Panc1 (cell line): ENCODE measurements around the gene ACSL1. TPM values are rescaled to one million over a fixed set of nuclear protein-coding genes. Genes with fewer than 3 reads are reported as not detected.

Source experiments
- ATAC-seq: fragments of 200-7000 bp; cut with Tn5 transposase; 2 replicates; pipeline ENCODE4 v1.9.1; 2020; ENCODE audit warnings: mild to moderate bottlenecking, moderate library complexity
- BruUV-seq: library from RNA; stranded (reverse); fragments of 400-500 nt; replicated peaks from 2 replicates; lab custom pipeline; 2021; lab: Mats Ljungman, UMichigan
- CTCF ChIA-PET: fragments of 300-600 bp; sonication (Branson Sonifier 250); formaldehyde crosslinking; loops from one replicate; lab custom pipeline; 2022; ENCODE audit warnings: antibody characterized with exemption; lab: Charles Lee
- POLR2A ChIA-PET: fragments of 300-600 bp; sonication (Branson Sonifier 250); formaldehyde crosslinking; loops from one replicate; lab custom pipeline; 2022; ENCODE audit warnings: antibody characterized with exemption; lab: Charles Lee
- DNase-seq: peaks from one replicate; pipeline ENCODE4 v3.0.0-alpha.2; 2010; ENCODE audit warnings: low read depth, low spot score
- H3K27ac ChIP-seq: 2 replicates; pipeline ENCODE4 v1.5.1; 2011; ENCODE audit warnings: mild to moderate bottlenecking, low read length, inconsistent platforms
- H3K27me3 ChIP-seq: fragments of 200-500 bp; sonication (Bioruptor generic); 2 replicates; pipeline ENCODE4 v1.6.0; 2014; ENCODE audit warnings: low read length, inconsistent platforms; ENCODE audit not compliant: control insufficient read depth, insufficient read depth
- H3K36me3 ChIP-seq: fragments of 200-500 bp; sonication (Bioruptor generic); 2 replicates; pipeline ENCODE4 v1.5.1; 2014; ENCODE audit warnings: inconsistent platforms, mild to moderate bottlenecking, low read length, moderate library complexity; ENCODE audit not compliant: control insufficient read depth, insufficient read depth
- H3K4me1 ChIP-seq: 2 replicates; pipeline ENCODE4 v1.5.1; 2011; ENCODE audit warnings: inconsistent platforms, mild to moderate bottlenecking, low read length, moderate library complexity; ENCODE audit not compliant: control insufficient read depth, insufficient read depth
- H3K4me3 ChIP-seq, 2 experiments: 2 replicates each; pipeline ENCODE4 v1.5.1; 2011 to 2012; ENCODE audit warnings: low read depth in 2 of 2, low read length in 2 of 2, mild to moderate bottlenecking in 2 of 2, inconsistent platforms in 1 of 2, moderate library complexity in 1 of 2
- H3K9me3 ChIP-seq: fragments of 200-500 bp; sonication (Bioruptor generic); 2 replicates; pipeline ENCODE4 v1.5.1; 2014; ENCODE audit warnings: low read depth, mild to moderate bottlenecking, inconsistent platforms, low read length, moderate library complexity; ENCODE audit not compliant: control insufficient read depth, insufficient read depth
- POLR2AphosphoS5 ChIP-seq: IDR thresholded peaks from 2 replicates; pipeline ENCODE4 v1.6.1; 2012; ENCODE audit warnings: mild to moderate bottlenecking, low read depth, low read length, moderate library complexity
- SIN3A ChIP-seq: IDR thresholded peaks from 2 replicates; pipeline ENCODE4 v1.6.1; 2012; ENCODE audit warnings: low read depth, mild to moderate bottlenecking, low read length, moderate library complexity, borderline replicate concordance; ENCODE audit not compliant: insufficient read depth
- TCF7L2 ChIP-seq: IDR thresholded peaks from 2 replicates; pipeline ENCODE4 v1.6.1; 2011; ENCODE audit warnings: mild to moderate bottlenecking, low read depth, low read length, inconsistent platforms
- in situ Hi-C: cut with HindIII; loops from 2 replicates; pipeline ENCODE4 v1.10.0; 2016; ENCODE audit warnings: low sequenced_read_pairs, low pct_unique_long_range_greater_than_20kb
- intact Hi-C: fragments of 100-400 bp; cut with micrococcal nuclease; formaldehyde crosslinking; loops from one replicate; pipeline ENCODE4 v1.10.0; 2022; ENCODE audit not compliant: unreplicated experiment
- total RNA-seq: library from RNA; stranded (reverse); gene quantifications from one replicate; pipeline ENCODE4 v1.2.1, GENCODE V29; 2021; ENCODE audit not compliant: unreplicated experiment
- TF ChIP-seq, protein P1 (sequence below), 2 experiments: IDR thresholded peaks; 2 replicates each; pipeline ENCODE4 v1.6.1; 2011 to 2012; ENCODE audit warnings: low read depth in 2 of 2, control low read depth in 1 of 2, low read length in 1 of 2, mild to moderate bottlenecking in 1 of 2, moderate library complexity in 1 of 2; ENCODE audit not compliant: insufficient read depth in 1 of 2
- TF ChIP-seq, protein P2 (sequence below): fragments of 450-650 bp; IDR thresholded peaks from 2 replicates; pipeline ENCODE4 v1.5.1; 2017; ENCODE audit warnings: mild to moderate bottlenecking

The ACSL1 gene
- total RNA-seq, 1 experiment from 2014 or later = 15.4 TPM

DNA sequence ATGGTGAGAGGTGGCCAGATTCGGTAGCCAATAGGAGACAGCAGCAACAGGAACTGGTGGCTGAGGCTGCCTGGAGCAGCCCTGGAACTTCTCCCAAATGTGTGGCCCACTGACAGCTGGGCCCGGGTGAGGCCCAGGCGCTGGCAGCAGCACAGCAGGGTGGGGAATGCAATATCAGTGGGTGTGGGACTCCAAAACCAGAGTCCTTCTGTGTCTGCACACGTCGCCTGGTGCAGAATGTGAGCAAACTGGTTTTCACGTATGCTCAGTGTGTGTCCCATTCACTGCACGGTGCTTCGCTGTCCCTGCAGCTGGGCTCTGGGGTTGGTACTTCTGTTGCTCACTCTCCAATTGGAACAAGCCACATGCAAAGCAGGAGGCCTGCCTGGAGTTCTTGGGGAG lies 77.5 kb downstream of the ACSL1 start:
- no peaks in the 10 kb centered on the region for H3K9me3 ChIP-seq
- H3K27ac ChIP-seq = no peak overlapping the region
- DNase-seq (no peak), ATAC-seq (no peak)
- POLR2A ChIA-PET = no interaction called here
- H3K4me3 ChIP-seq = no peak overlapping the region
- intact Hi-C loops = loop anchor here (10.0 kb wide), 1 partner anchor 257 kb away; no protein-coding TSS in a partner anchor
- CTCF ChIA-PET = no interaction called here
- in situ Hi-C loops = no loop called here
- H3K27me3 ChIP-seq = no peaks in the 10 kb centered on the region
- BruUV-seq = no TSS peak
- TF ChIP-seq SIN3A (no peak), TCF7L2 (no peak), POLR2AphosphoS5 (no peak)
- TF ChIP-seq, protein P1, sequence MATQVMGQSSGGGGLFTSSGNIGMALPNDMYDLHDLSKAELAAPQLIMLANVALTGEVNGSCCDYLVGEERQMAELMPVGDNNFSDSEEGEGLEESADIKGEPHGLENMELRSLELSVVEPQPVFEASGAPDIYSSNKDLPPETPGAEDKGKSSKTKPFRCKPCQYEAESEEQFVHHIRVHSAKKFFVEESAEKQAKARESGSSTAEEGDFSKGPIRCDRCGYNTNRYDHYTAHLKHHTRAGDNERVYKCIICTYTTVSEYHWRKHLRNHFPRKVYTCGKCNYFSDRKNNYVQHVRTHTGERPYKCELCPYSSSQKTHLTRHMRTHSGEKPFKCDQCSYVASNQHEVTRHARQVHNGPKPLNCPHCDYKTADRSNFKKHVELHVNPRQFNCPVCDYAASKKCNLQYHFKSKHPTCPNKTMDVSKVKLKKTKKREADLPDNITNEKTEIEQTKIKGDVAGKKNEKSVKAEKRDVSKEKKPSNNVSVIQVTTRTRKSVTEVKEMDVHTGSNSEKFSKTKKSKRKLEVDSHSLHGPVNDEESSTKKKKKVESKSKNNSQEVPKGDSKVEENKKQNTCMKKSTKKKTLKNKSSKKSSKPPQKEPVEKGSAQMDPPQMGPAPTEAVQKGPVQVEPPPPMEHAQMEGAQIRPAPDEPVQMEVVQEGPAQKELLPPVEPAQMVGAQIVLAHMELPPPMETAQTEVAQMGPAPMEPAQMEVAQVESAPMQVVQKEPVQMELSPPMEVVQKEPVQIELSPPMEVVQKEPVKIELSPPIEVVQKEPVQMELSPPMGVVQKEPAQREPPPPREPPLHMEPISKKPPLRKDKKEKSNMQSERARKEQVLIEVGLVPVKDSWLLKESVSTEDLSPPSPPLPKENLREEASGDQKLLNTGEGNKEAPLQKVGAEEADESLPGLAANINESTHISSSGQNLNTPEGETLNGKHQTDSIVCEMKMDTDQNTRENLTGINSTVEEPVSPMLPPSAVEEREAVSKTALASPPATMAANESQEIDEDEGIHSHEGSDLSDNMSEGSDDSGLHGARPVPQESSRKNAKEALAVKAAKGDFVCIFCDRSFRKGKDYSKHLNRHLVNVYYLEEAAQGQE (IDR thresholded peaks at IDR 0.05; ENCODE audit: insufficient read depth in 1 of 2, low read depth in 2 of 2, low read length in 1 of 2) = no peak
- TF ChIP-seq, protein P2, sequence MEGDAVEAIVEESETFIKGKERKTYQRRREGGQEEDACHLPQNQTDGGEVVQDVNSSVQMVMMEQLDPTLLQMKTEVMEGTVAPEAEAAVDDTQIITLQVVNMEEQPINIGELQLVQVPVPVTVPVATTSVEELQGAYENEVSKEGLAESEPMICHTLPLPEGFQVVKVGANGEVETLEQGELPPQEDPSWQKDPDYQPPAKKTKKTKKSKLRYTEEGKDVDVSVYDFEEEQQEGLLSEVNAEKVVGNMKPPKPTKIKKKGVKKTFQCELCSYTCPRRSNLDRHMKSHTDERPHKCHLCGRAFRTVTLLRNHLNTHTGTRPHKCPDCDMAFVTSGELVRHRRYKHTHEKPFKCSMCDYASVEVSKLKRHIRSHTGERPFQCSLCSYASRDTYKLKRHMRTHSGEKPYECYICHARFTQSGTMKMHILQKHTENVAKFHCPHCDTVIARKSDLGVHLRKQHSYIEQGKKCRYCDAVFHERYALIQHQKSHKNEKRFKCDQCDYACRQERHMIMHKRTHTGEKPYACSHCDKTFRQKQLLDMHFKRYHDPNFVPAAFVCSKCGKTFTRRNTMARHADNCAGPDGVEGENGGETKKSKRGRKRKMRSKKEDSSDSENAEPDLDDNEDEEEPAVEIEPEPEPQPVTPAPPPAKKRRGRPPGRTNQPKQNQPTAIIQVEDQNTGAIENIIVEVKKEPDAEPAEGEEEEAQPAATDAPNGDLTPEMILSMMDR = no peak
- H3K36me3 ChIP-seq = no peaks in the 10 kb centered on the region
- H3K4me1 ChIP-seq = no peaks in the 10 kb centered on the region

DNA sequence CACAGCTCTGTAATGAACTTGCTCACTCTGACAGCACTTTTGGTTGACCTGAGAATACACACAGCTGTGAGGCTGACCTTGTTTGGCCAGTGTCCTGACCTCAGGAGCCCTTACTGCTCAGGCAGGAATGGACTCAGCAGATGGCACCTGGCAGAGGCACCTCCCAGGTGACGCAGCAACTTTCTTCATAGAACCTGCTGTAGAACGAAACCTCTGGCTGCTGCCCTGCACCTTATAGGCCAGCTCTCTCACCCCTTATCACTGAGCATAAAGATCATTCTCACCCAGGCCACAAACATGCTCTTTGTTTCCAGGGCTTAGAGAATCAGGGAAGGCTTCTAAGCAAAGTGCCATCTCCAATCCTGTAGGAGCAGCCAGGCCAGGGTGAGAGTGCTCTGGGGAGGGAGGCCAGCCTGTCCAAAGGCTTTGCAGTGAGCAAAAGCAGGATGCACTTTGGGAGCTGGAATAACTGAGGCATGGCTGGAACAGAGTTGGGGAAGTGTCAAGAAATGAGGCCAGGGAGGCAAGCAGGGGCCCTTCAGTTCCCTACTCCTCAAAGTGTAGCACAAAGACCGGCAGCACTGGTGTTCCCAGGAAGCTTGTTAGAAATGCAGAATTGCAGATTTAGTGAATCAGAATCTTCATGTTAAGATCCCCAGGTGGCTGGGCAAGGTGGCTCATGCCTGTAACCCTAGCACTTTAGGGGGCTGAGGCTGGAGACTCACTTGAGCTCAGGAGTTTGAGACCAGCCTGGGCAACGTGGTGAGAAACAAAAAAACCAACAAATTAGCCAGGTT lies 78.5 kb downstream of the ACSL1 start:
- ATAC-seq (no peak), DNase-seq (no peak)
- intact Hi-C loops (loop anchor here (2.0 to 10.0 kb wide), 2 partner anchors 78 to 258 kb away; partner anchors contain the start of gene ACSL1), in situ Hi-C loops (no loop called here)
- no peak overlapping the region for H3K4me3 ChIP-seq
- BruUV-seq = no TSS peak
- H3K27ac ChIP-seq = no peak overlapping the region
- H3K4me1 ChIP-seq = no peaks in the 10 kb centered on the region
- ChIA-PET POLR2A (interaction anchor here (0.6 kb wide), 1 partner anchor 187 kb away, joined by 10 read pairs; no protein-coding TSS in a partner anchor), CTCF (no interaction called here)
- H3K9me3 ChIP-seq = no peaks in the 10 kb centered on the region
- no peaks in the 10 kb centered on the region for H3K36me3 ChIP-seq
- no peak for TF ChIP-seq POLR2AphosphoS5
- TF ChIP-seq TCF7L2 = no peak
- no peaks in the 10 kb centered on the region for H3K27me3 ChIP-seq
